Mammary epithelial cell (primary cell): ENCODE results near the gene SRGAP3.

ENCODE experiments used
- CTCF ChIP-seq, 2 donors: IDR thresholded peaks in 1 of 2; conservative IDR thresholded peaks in 1 of 2; 2 replicates each; pipeline ENCODE4 v1.5.1; 2011 to 2012; ENCODE audit warnings: inconsistent platforms in 2 of 2, low read length in 2 of 2, mild to moderate bottlenecking in 2 of 2, control low read depth in 1 of 2, low read depth in 1 of 2; ENCODE audit not compliant: insufficient read depth in 1 of 2; ENCODE audit errors: extremely low read depth in 1 of 2
- EZH2 ChIP-seq: IDR thresholded peaks from 2 replicates; pipeline ENCODE4 v1.6.1; 2012; ENCODE audit warnings: low read length, inconsistent platforms, borderline replicate concordance

GRCh38 chr3:9077029-9077428 is 172.4 kb downstream of the SRGAP3 start:
- no peak for TF ChIP-seq CTCF (conservative IDR thresholded peaks at IDR 0.05 in 1 of 2, IDR thresholded peaks at IDR 0.05 in 1 of 2; ENCODE audit: extremely low read depth in 1 of 2, insufficient read depth in 1 of 2, low read depth in 1 of 2, low read length in 2 of 2)
- TF ChIP-seq EZH2: no peak
